Stimulated activated CD4-positive, alpha-beta T cell treated with anti-CD3 and anti-CD28 coated beads, Interleukin-2, amount 100 ng/mL, for 48 hours (primary cell): ENCODE measurements around the gene MAMDC2.

ENCODE experiments used
- DNase-seq, 2 donors: peaks; one replicate each; pipeline ENCODE4 v3.0.0-alpha.2; 2020

Gene MAMDC2, protein sequence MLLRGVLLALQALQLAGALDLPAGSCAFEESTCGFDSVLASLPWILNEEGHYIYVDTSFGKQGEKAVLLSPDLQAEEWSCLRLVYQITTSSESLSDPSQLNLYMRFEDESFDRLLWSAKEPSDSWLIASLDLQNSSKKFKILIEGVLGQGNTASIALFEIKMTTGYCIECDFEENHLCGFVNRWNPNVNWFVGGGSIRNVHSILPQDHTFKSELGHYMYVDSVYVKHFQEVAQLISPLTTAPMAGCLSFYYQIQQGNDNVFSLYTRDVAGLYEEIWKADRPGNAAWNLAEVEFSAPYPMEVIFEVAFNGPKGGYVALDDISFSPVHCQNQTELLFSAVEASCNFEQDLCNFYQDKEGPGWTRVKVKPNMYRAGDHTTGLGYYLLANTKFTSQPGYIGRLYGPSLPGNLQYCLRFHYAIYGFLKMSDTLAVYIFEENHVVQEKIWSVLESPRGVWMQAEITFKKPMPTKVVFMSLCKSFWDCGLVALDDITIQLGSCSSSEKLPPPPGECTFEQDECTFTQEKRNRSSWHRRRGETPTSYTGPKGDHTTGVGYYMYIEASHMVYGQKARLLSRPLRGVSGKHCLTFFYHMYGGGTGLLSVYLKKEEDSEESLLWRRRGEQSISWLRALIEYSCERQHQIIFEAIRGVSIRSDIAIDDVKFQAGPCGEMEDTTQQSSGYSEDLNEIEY

DNA sequence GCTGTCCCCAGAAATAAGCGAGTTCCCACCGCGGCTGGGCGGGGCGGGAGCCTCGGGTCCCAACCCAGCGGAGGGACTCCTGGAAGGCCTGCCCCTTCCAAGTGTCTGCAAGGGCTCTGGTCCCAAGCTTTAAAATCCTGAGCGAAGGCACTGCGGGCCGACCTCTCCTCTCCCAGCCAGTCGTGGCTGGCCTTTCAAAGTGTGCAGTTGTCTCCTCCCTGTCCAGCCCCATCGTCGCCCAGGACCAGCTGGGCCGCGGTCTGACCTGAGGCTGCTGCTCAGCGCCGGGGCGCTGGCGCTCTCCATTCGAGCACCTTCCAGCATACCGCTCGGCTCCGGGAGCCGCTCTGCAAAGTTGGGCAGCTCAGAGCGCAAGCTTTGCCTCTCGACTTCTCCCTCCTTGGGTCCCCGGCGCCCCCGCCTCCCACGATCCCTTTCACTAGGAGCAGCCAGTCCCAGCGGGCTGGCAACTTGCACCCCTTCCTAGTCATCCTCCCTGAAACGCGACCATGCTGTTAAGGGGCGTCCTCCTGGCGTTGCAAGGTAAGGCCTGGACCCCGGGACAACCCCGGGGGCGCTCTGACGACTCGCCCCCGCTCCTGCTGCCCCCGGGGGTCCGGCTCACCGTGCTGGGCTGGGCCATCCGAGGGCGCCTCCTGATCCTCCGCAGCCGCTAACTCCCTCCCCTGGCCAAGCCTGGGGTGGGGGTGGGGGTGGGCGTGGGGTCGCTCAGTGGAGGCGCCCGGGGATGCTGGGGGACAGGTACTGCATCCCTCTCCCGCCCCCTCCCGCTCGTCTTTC is at the start of gene MAMDC2:
Gene MAMDC2 (plus strand): TSS at position 160 of the 801 bp plus-strand sequence. CDS start 350 bp downstream, at position 510.
- no peak for DNase-seq

- no peak for DNase-seq
Observed at GRCh38 chr9:69995846-69996245, 47.8 kb upstream of the MAMDC2 start.

GRCh38 chr9:69996967-69997366 is 46.7 kb upstream of the MAMDC2 start:
- no peak for DNase-seq

- DNase-seq: no peak
Observed at GRCh38 chr9:69997524-69997923, 46.1 kb upstream of the MAMDC2 start.

DNA sequence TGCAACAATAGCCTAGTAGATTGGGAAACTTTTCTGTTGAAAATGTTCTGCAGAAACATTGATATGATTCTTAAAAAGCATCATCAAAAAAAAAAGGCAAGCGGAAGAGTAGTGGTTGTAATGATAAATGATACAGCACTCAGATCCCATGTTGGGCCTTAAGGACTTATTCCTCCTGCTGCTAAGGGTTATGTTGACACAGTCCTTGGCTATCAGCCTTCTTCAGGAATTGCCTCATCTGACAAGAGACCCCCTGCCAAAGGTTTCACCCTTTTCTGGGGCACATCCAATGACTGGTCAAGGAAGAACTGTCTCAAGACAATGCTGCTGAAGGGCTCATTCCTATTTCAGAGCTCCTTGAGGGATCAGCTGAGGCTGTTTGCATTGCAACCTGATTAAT is 44.3 kb upstream of the MAMDC2 start:
- DNase-seq: no peak

- no peak for DNase-seq
Observed at GRCh38 chr9:70000469-70000868, 43.2 kb upstream of the MAMDC2 start.

GRCh38 chr9:70003901-70004714 is 39.5 kb upstream of the MAMDC2 start:
- no peak for DNase-seq

- DNase-seq: no peak
Observed at GRCh38 chr9:70006306-70006705, 37.3 kb upstream of the MAMDC2 start.

- DNase-seq: no peak
Observed at GRCh38 chr9:70007831-70008230, 35.8 kb upstream of the MAMDC2 start.

DNA sequence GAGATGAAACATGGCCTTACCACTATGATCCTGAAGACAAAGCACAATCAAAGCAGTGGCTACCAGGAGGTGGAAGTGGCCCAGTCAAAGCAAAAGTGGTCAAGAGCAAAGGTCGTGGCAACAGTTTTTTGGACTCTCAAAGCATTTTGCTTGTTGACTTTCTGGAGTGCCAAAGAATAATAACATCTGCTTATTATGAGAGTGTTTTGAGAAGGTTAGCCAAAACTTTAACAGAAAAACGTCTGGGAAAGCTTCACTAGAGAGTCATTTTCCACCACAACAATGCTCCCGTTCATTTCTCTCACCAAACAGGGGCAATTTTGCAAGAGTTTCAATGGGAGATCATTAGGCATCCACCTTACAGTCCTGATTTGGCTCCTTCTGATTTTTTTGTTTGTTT is 33.6 kb upstream of the MAMDC2 start:
- no peak for DNase-seq

GRCh38 chr9:70011366-70011765 is 32.3 kb upstream of the MAMDC2 start:
- DNase-seq: no peak

DNA sequence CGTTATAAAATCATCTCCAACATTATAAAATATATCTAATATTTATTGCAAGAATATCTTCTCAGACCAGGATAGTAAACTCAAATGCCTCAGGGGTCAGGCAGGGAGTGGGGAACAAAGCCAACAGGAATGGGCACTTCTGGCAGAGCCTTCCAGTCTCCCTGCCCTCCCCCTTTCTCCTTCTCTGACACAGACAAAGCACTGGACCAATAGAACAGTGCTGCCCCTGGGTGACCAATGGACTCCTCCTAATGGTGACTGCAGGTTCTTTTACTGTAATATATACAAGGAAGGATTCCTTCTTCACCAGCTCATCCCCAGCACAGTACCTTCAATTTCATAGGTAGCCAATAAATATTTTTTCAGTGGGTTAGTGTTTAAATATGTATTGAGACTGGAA is 31.1 kb upstream of the MAMDC2 start:
- DNase-seq: no peak

DNA sequence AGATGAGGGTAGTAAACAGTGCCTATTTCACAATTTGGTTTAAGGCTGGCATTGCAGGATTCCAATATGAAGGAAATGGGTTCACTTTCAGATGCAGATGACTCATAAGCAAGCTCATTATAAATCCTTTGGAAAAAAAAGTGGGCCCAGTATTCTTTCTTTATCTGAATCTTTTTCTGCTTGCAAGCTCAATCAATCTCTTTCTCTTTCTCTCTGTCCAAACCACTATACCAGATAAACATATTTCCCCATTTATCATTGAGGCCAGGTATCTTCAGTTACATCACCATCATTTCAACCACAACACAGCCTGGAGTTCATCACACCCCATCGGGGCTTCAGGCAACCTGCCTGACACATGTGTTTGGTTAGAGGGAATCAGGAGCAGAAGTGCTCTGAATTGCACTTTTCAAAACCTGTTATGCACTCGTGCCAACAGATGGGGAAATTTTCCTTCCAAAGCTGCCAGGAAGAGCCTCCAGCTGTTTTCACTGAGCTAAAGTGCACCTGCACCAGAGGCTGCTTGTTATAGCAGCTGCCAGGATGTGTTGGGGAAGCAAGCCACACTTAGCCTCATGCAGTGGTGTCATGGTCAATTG is 30.0 kb upstream of the MAMDC2 start:
- no peak for DNase-seq

GRCh38 chr9:70015099-70015498 is 28.5 kb upstream of the MAMDC2 start:
- no peak for DNase-seq

- DNase-seq: no peak
Observed at GRCh38 chr9:70020217-70020616, 23.4 kb upstream of the MAMDC2 start.

DNA sequence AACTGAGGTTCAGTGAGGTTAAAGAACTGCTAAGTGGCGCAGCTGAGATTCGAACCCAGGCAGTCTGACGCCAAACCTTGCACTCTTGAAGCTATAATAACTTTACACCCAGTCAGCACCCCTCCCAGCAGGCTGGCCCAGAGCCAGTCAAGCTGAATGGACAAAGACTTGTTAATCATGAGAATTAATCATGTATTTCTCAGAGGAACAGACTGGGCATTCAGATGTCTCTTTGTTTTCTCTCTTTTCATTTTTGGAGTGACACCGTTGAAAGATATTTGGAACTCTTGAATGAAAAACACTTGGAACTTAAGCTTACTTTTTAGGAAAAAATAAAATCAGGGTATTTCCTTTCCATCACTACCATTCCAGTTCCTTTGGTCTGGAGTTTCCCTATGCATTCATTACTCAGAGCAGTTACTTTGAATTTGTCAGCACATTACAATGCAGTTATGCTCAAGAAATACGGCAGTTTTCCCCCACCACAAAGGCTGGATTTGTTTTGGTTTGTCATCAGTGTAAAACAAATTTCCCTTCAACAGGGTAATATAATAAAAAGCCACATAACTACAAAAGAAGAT is 22.6 kb upstream of the MAMDC2 start:
- no peak for DNase-seq

- no peak for DNase-seq
Observed at GRCh38 chr9:70028287-70028686, 15.4 kb upstream of the MAMDC2 start.

GRCh38 chr9:70030156-70030555 is 13.5 kb upstream of the MAMDC2 start:
- no peak for DNase-seq

GRCh38 chr9:70031141-70031545 is 12.5 kb upstream of the MAMDC2 start:
- no peak for DNase-seq

GRCh38 chr9:70034271-70034711 is 9.4 kb upstream of the MAMDC2 start:
- no peak for DNase-seq

GRCh38 chr9:70035691-70036090 is 8.0 kb upstream of the MAMDC2 start:
- no peak for DNase-seq

- DNase-seq: no peak
Observed at GRCh38 chr9:70036641-70037040, 7.0 kb upstream of the MAMDC2 start.
